ENCODE data around the gene MYO7A. TPM values are rescaled to one million over a fixed set of nuclear protein-coding genes. Genes with fewer than 3 reads are reported as not detected.

Gene MYO7A
- total RNA-seq, 2 experiments from 2014 or later = 0.09 to 0.14 TPM

DNA sequence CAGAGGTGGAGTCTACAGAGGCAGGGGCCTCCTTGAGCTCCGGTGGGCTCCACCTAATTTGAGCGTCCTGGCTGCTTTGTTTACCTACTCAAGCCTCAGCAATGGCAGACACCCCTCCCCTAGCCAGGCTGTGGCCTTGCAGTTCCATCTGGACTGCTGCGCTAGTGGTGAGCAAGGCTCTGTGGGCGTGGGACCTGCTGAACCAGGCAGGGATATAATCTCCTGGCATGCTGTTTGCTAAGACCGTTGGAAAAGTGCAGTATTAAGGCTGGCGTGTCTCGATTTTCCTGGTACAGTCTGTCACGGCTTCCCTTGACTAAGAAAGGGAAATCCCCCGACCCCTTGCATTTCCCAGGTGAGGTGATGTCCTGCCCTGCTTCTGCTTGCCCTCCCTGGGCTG lies 95.8 kb downstream of the MYO7A start:
- TF ChIP-seq CTCF (IDR thresholded peaks at IDR 0.05) = no peak
- Mint-ChIP-seq H3K4me1 (ENCODE audit: low read depth) (no peaks in the 10 kb centered on the region), H3K4me3 (no peak overlapping the region), H3K36me3 (ENCODE audit: low read depth) (no peaks in the 10 kb centered on the region), H3K9me3 (no peaks in the 10 kb centered on the region), H3K27ac (no peak overlapping the region), H3K27me3 (peaks cover 25% of the 10 kb centered on the region)
- no peak for DNase-seq
- ATAC-seq = no peak
- ChIA-PET CTCF (no interaction called here), POLR2A (no interaction called here)
- intact Hi-C loops (cut with micrococcal nuclease) = no loop called here

GRCh38 chr11:77230878-77231605 lies 103.0 kb downstream of the MYO7A start:
- no peak for TF ChIP-seq CTCF (IDR thresholded peaks at IDR 0.05)
- Mint-ChIP-seq H3K36me3 (ENCODE audit: low read depth) (no peaks in the 10 kb centered on the region), H3K27ac (no peak overlapping the region), H3K4me3 (no peak overlapping the region), H3K9me3 (no peaks in the 10 kb centered on the region), H3K4me1 (ENCODE audit: low read depth) (no peaks in the 10 kb centered on the region), H3K27me3 (peaks cover 12% of the 10 kb centered on the region)
- ChIA-PET POLR2A (no interaction called here), CTCF (no interaction called here)
- ATAC-seq (no peak), DNase-seq (no peak)
- intact Hi-C loops (cut with micrococcal nuclease) = no loop called here

DNA sequence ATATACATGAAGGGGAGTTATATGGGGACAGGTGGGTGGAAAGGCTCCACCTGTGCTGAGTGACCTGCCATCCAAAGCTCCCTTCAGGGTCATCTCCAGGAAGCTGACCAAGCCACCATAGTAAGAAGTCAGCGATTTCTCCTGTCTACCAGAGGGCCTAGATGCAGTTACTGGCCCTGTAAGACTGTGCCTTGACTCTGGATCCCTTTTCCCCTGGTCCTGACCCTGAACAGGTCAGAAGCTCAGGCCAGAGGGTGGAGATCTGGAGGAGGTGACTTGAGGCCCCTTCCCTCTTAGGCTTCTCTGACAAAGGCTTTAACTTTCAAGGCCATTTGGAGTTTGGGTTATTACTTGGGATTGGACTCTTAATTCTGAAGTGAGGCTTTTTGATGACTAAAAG lies 103.8 kb downstream of the MYO7A start:
- peaks cover 13% of the 10 kb centered on the region for H3K27me3 Mint-ChIP-seq

DNA sequence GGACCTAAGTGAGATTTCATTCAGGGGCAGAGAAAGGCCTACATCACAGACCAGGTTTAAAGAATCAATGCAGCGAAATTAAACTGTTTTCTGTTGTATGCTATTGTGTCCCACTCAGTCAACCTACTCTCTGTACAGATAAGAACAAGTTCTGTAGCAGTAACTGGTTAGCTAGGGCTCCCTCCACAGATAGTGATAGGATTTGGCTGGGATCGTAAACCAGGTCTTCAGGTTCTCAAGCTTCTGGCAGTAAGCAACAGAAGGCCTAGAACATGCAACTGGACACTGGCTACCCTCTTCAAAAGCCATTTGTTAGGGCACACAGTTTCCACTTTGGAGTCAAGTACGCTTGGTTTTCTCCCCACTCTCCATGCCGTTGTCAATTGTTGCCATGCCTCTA lies 104.2 kb downstream of the MYO7A start:
- Mint-ChIP-seq H3K27me3 (peaks cover 12% of the 10 kb centered on the region), H3K27ac (no peak overlapping the region), H3K36me3 (ENCODE audit: low read depth) (no peaks in the 10 kb centered on the region), H3K9me3 (no peaks in the 10 kb centered on the region), H3K4me3 (no peak overlapping the region), H3K4me1 (ENCODE audit: low read depth) (no peaks in the 10 kb centered on the region)
- no peak for TF ChIP-seq CTCF (IDR thresholded peaks at IDR 0.05)
- CTCF ChIA-PET = interaction anchor here (1.2 kb wide), 1 partner anchor 105 kb away, joined by 4 read pairs; no protein-coding TSS in a partner anchor
- DNase-seq = no peak
- POLR2A ChIA-PET = no interaction called here
- no peak for ATAC-seq
- intact Hi-C loops (cut with micrococcal nuclease) = no loop called here

More for the DNA sequence above, 103.8 kb downstream of the MYO7A start:
- DNase-seq = no peak
- POLR2A ChIA-PET = no interaction called here
- no peaks in the 10 kb centered on the region for H3K36me3 Mint-ChIP-seq (ENCODE audit: low read depth)
- CTCF ChIA-PET = no interaction called here
- TF ChIP-seq CTCF (IDR thresholded peaks at IDR 0.05) = no peak
- no peak overlapping the region for H3K4me3 Mint-ChIP-seq
- no peaks in the 10 kb centered on the region for H3K9me3 Mint-ChIP-seq
- ATAC-seq = no peak
- H3K4me1 Mint-ChIP-seq (ENCODE audit: low read depth) = no peaks in the 10 kb centered on the region
- H3K27ac Mint-ChIP-seq = no peak overlapping the region
- intact Hi-C loops (cut with micrococcal nuclease) = no loop called here

- no peaks in the 10 kb centered on the region for H3K4me1 Mint-ChIP-seq (ENCODE audit: low read depth)
- peaks cover 13% of the 10 kb centered on the region for H3K27me3 Mint-ChIP-seq
- intact Hi-C loops (cut with micrococcal nuclease) = no loop called here
- no peaks in the 10 kb centered on the region for H3K9me3 Mint-ChIP-seq
- no peak for TF ChIP-seq CTCF (IDR thresholded peaks at IDR 0.05)
- ATAC-seq (no peak), DNase-seq (no peak)
- no peak overlapping the region for H3K27ac Mint-ChIP-seq
- ChIA-PET POLR2A (no interaction called here), CTCF (interaction anchor here (0.9 to 1.2 kb wide), 2 partner anchors 16 to 106 kb away, joined by 3 to 4 read pairs; no protein-coding TSS in a partner anchor)
- no peak overlapping the region for H3K4me3 Mint-ChIP-seq
- H3K36me3 Mint-ChIP-seq (ENCODE audit: low read depth) = no peaks in the 10 kb centered on the region
These were observed 105.0 kb downstream of the MYO7A start for GRCh38 chr11:77233011-77233410.

Data from activated CD8-positive, alpha-beta T cell treated with anti-CD3 and anti-CD28 coated beads for 36 hours (primary cell).